Measurements from ENCODE around the gene NAGA.

- TF ChIP-seq CTCF (IDR thresholded peaks at IDR 0.05) (no peak), EP300 (IDR thresholded peaks at IDR 0.05) (no peak), POLR2A (IDR thresholded peaks at IDR 0.05) (no peak)
Measured at GRCh38 chr22:42039271-42039670, 31.3 kb downstream of the NAGA start.
